IMR-90 (cell line): ENCODE results near the gene EXOC6. TPM values are rescaled to one million over a fixed set of nuclear protein-coding genes. Genes with fewer than 3 reads are reported as not detected.

Source experiments
- ATAC-seq: fragments of 200-7000 bp; cut with Tn5 transposase; 2 replicates; pipeline ENCODE4 v1.9.1; 2020; ENCODE audit warnings: low read depth, mild to moderate bottlenecking, moderate library complexity
- BruUV-seq: library from RNA; stranded (reverse); fragments of 400-500 nt; replicated peaks from 2 replicates; lab custom pipeline; 2021; lab: Mats Ljungman, UMichigan
- CTCF ChIA-PET: fragments of 300-600 bp; formaldehyde crosslinking; extraction: SDS; loops from one replicate; lab custom pipeline; 2021; ENCODE audit warnings: antibody characterized with exemption; lab: Yijun Ruan, JAX
- POLR2A ChIA-PET: fragments of 300-600 bp; sonication (Branson Sonifier 250); formaldehyde crosslinking; loops from one replicate; lab custom pipeline; 2022; ENCODE audit warnings: antibody characterized with exemption; ENCODE audit not compliant: unreplicated experiment; lab: Charles Lee
- DNase-seq: peaks from one replicate; pipeline ENCODE4 v3.0.0; 2013
- H2AFZ ChIP-seq: replicated peaks from 2 replicates; pipeline ENCODE3; 2013; ENCODE audit warnings: low read length, mild to moderate bottlenecking; ENCODE audit not compliant: poor library complexity
- H2AK5ac ChIP-seq: 2 replicates; pipeline ENCODE4 v1.6.1; 2013; ENCODE audit warnings: low read depth, low read length, inconsistent platforms
- H2AK9ac ChIP-seq: replicated peaks from 2 replicates; pipeline ENCODE3; 2013; ENCODE audit warnings: mild to moderate bottlenecking, low read depth, low read length, moderate library complexity; ENCODE audit not compliant: poor library complexity
- H2BK120ac ChIP-seq: 2 replicates; pipeline ENCODE4 v1.6.1; 2013; ENCODE audit warnings: low read depth, low read length, inconsistent platforms
- H2BK15ac ChIP-seq: 3 replicates; pipeline ENCODE4 v1.6.1; 2013; ENCODE audit warnings: low read depth, low read length, inconsistent platforms
- H2BK20ac ChIP-seq: 2 replicates; pipeline ENCODE4 v1.6.1; 2013; ENCODE audit warnings: low read depth, mild to moderate bottlenecking, inconsistent platforms, low read length, moderate library complexity
- H2BK5ac ChIP-seq: 2 replicates; pipeline ENCODE4 v1.6.1; 2013; ENCODE audit warnings: mild to moderate bottlenecking, low read depth, low read length, inconsistent platforms; ENCODE audit not compliant: poor library complexity, severe bottlenecking
- H3K14ac ChIP-seq: replicated peaks from 2 replicates; pipeline ENCODE4 v1.6.1; 2013; ENCODE audit warnings: low read depth, low read length, inconsistent platforms
- H3K18ac ChIP-seq: 2 replicates; pipeline ENCODE4 v1.6.1; 2013; ENCODE audit warnings: low read depth, low read length, control low read depth
- H3K23ac ChIP-seq: 2 replicates; pipeline ENCODE4 v1.6.1; 2013; ENCODE audit warnings: low read depth, low read length, inconsistent platforms
- H3K27ac ChIP-seq: 2 replicates; pipeline ENCODE4 v1.5.1; 2013; ENCODE audit warnings: mild to moderate bottlenecking, control low read depth, low read length; ENCODE audit not compliant: insufficient read depth
- H3K27me3 ChIP-seq: 2 replicates; pipeline ENCODE4 v1.6.1; 2013; ENCODE audit warnings: low read length; ENCODE audit not compliant: control insufficient read depth, insufficient read depth
- H3K36me3 ChIP-seq: 2 replicates; pipeline ENCODE4 v1.6.1; 2013; ENCODE audit warnings: low read length, mixed read lengths; ENCODE audit not compliant: control insufficient read depth, insufficient read depth
- H3K4ac ChIP-seq: 2 replicates; pipeline ENCODE4 v1.6.1; 2013; ENCODE audit warnings: low read depth, low read length, inconsistent platforms
- H3K4me1 ChIP-seq: 2 replicates; pipeline ENCODE4 v1.6.1; 2013; ENCODE audit warnings: low read length, mixed read lengths; ENCODE audit not compliant: control insufficient read depth, insufficient read depth
- H3K4me2 ChIP-seq: 2 replicates; pipeline ENCODE4 v1.6.1; 2013; ENCODE audit warnings: low read depth, mild to moderate bottlenecking, control low read depth, low read length, moderate library complexity
- H3K4me3 ChIP-seq: 2 replicates; pipeline ENCODE4 v1.5.1; 2013; ENCODE audit warnings: low read depth, mild to moderate bottlenecking, control low read depth, low read length, moderate library complexity; ENCODE audit not compliant: insufficient read depth
- H3K56ac ChIP-seq: 2 replicates; pipeline ENCODE4 v1.6.1; 2013; ENCODE audit warnings: low read length, inconsistent platforms; ENCODE audit not compliant: insufficient read depth; ENCODE audit errors: extremely low read depth
- H3K79me1 ChIP-seq, 2 experiments: 2 replicates each; pipeline ENCODE4 v1.6.1; 2013; ENCODE audit warnings: low read length in 2 of 2, inconsistent platforms in 1 of 2, low read depth in 1 of 2
- H3K9ac ChIP-seq: 2 replicates; pipeline ENCODE4 v1.6.1; 2013; ENCODE audit warnings: low read depth, low read length, control low read depth
- H3K9me1 ChIP-seq: 2 replicates; pipeline ENCODE4 v1.6.1; 2013; ENCODE audit warnings: low read length, inconsistent platforms; ENCODE audit not compliant: insufficient read depth
- H3K9me3 ChIP-seq: 2 replicates; pipeline ENCODE4 v1.6.1; 2013; ENCODE audit warnings: low read length; ENCODE audit not compliant: control insufficient read depth, insufficient read depth
- H4K20me1 ChIP-seq: 2 replicates; pipeline ENCODE4 v1.6.1; 2013; ENCODE audit warnings: low read length, inconsistent platforms; ENCODE audit not compliant: insufficient read depth
- H4K5ac ChIP-seq: 2 replicates; pipeline ENCODE4 v1.6.1; 2013; ENCODE audit warnings: mild to moderate bottlenecking, low read depth, low read length, control low read depth
- H4K8ac ChIP-seq, 2 experiments: 2 replicates each; pipeline ENCODE4 v1.6.1; 2013; ENCODE audit warnings: low read depth in 2 of 2, low read length in 2 of 2, control low read depth in 1 of 2, inconsistent platforms in 1 of 2
- H4K91ac ChIP-seq: 2 replicates; pipeline ENCODE4 v1.6.1; 2013; ENCODE audit warnings: low read depth, low read length, inconsistent platforms; ENCODE audit not compliant: insufficient read depth
- CEBPB ChIP-seq: IDR thresholded peaks from 2 replicates; pipeline ENCODE4 v1.6.1; 2012; ENCODE audit warnings: low read depth, low read length, improper control_type of control experiment
- CHD1 ChIP-seq: IDR thresholded peaks from 2 replicates; pipeline ENCODE4 v1.6.1; 2012; ENCODE audit warnings: low read depth, low read length, improper control_type of control experiment
- ELK1 ChIP-seq: fragments of 150-350 bp; IDR thresholded peaks from 2 replicates; pipeline ENCODE4 v1.6.1; 2016; ENCODE audit warnings: low read depth, mild to moderate bottlenecking, low read length, moderate library complexity, borderline replicate concordance
- FOS ChIP-seq: fragments of 150-350 bp; IDR thresholded peaks from 2 replicates; pipeline ENCODE4 v1.6.1; 2016; ENCODE audit warnings: low read depth, low read length
- MAFK ChIP-seq: IDR thresholded peaks from 2 replicates; pipeline ENCODE4 v1.6.1; 2012; ENCODE audit warnings: low read depth, low read length, improper control_type of control experiment
- MXI1 ChIP-seq: IDR thresholded peaks from 2 replicates; pipeline ENCODE4 v1.6.1; 2012; ENCODE audit warnings: low read depth, mild to moderate bottlenecking, low read length, moderate library complexity, borderline replicate concordance
- NFE2L2 ChIP-seq: fragments of 150-350 bp; IDR thresholded peaks from 2 replicates; pipeline ENCODE4 v1.6.1; 2016; ENCODE audit warnings: low read depth, mild to moderate bottlenecking, low read length
- POLR2A ChIP-seq: IDR thresholded peaks from 2 replicates; pipeline ENCODE4 v1.6.1; 2012; ENCODE audit warnings: mild to moderate bottlenecking, low read depth, low read length
- RCOR1 ChIP-seq: IDR thresholded peaks from 2 replicates; pipeline ENCODE4 v1.6.1; 2012; ENCODE audit warnings: mild to moderate bottlenecking, low read length, improper control_type of control experiment; ENCODE audit not compliant: insufficient replicate concordance
- RFX5 ChIP-seq: IDR thresholded peaks from 2 replicates; pipeline ENCODE4 v1.8.0; 2012; ENCODE audit warnings: low read depth, mild to moderate bottlenecking, low read length, moderate library complexity
- SMC3 ChIP-seq: fragments of 150-350 bp; IDR thresholded peaks from 2 replicates; pipeline ENCODE4 v1.6.1; 2016; ENCODE audit warnings: low read depth, mild to moderate bottlenecking, antibody characterized with exemption, low read length, moderate library complexity
- WGBS, 2 experiments: methylation state at CpG; one replicate each; pipeline versions ENCODE4 v1.1.5 to v1.1.7; 2013; ENCODE audit warnings: missing lambda C conversion rate in 2 of 2; ENCODE audit not compliant: insufficient read length in 1 of 2; ENCODE audit errors: extremely low coverage in 2 of 2; 5-methylcytosine and 5-hydroxymethylcytosine counted together
- dilution Hi-C: fragments of 300-500 bp; cut with HindIII; formaldehyde crosslinking; loops from one replicate; pipeline ENCODE4 v1.14.3; 2018; ENCODE audit warnings: low sequenced_read_pairs; ENCODE audit not compliant: unreplicated experiment
- in situ Hi-C: fragments of 300-500 bp; cut with MboI; formaldehyde crosslinking; loops from 3 replicates; pipeline ENCODE4 v1.14.3; 2019; ENCODE audit warnings: low sequenced_read_pairs, inconsistent platforms, mixed read lengths
- intact Hi-C: fragments of 100-400 bp; cut with micrococcal nuclease; formaldehyde crosslinking; loops from 2 replicates; pipeline ENCODE4 v1.10.0; 2022
- polyA plus RNA-seq, 3 experiments: library from polyadenylated mRNA; depleted of rRNA; stranded (reverse); fragments of >200 nt; gene quantifications; 2 replicates each; pipeline ENCODE4 v1.2.3, GENCODE V29; 2012; ENCODE audit warnings: low replicate concordance in 1 of 3
- total RNA-seq: library from RNA; depleted of rRNA; stranded (reverse); fragments of >200 nt; gene quantifications from 2 replicates; pipeline ENCODE4 v1.2.3, GENCODE V29; 2012

The EXOC6 gene
- total and polyA plus RNA-seq, 2 of the 4 experiments (the other 2 are of a cell fraction), result 4.5 to 11.5 TPM

GRCh38 chr10:93071674-93072224 lies 223.4 kb downstream of the EXOC6 start:
- no TSS peak for BruUV-seq
- WGBS, 2 experiments, result 3% methylated on average over 12 of the region's 37 CpGs; no CpG with 5 or more reads in 1 of the 2 experiments
- Histone ChIP-seq H3K36me3 (no peaks in the 10 kb centered on the region), H3K9me3 (no peaks in the 10 kb centered on the region), H2BK20ac (no peak overlapping the region), H3K4me1 (peaks cover 6% of the 10 kb centered on the region; the same call in 1 of the 2 replicates), H3K9ac (no peak overlapping the region), H3K56ac (no peak overlapping the region), H4K91ac (no peak overlapping the region), H3K4ac (no peak overlapping the region), H3K9me1 (no peaks in the 10 kb centered on the region), H4K20me1 (peaks cover 22% of the 10 kb centered on the region; the same call in 1 of the 2 replicates), H3K27ac (no peak overlapping the region), H4K8ac (no peak overlapping the region), H2BK5ac (no peak overlapping the region), H2BK15ac (no peak overlapping the region), H2BK120ac (no peak overlapping the region), H2AFZ (peak overlapping the region; percentile 68), H3K27me3 (peaks cover 97% of the 10 kb centered on the region), H3K23ac (no peak overlapping the region), H2AK5ac (no peak overlapping the region), H3K79me1 (no peaks in the 10 kb centered on the region), H3K4me2 (peak overlapping the region; percentile 70; the same call in 1 of the 2 replicates), H3K18ac (no peak overlapping the region), H3K14ac (no peak overlapping the region), H4K5ac (no peak overlapping the region), H2AK9ac (no peak overlapping the region), H3K4me3 (no peak overlapping the region)
- DNase-seq, result no peak
- in situ Hi-C loops (no loop called here), intact Hi-C loops (loop anchor here (5.0 kb wide), 1 partner anchor 64 kb away; no protein-coding TSS in a partner anchor), dilution Hi-C loops (no loop called here)
- no peak for TF ChIP-seq CHD1
- TF ChIP-seq CEBPB, result no peak
- TF ChIP-seq ELK1, result no peak
- no peak for TF ChIP-seq POLR2A
- no peak for TF ChIP-seq FOS
- no peak for TF ChIP-seq RCOR1
- no peak for TF ChIP-seq SMC3
- TF ChIP-seq RFX5, result no peak
- TF ChIP-seq NFE2L2, result no peak
- TF ChIP-seq MAFK, result no peak
- no peak for TF ChIP-seq MXI1
- CTCF ChIA-PET, result interaction anchor here (1.4 kb wide), 1 partner anchor 9 kb away, joined by 4 read pairs; no protein-coding TSS in a partner anchor
- POLR2A ChIA-PET, result no interaction called here
- peak; percentile 7; the same call in 1 of the 2 replicates for ATAC-seq
